Muscle layer of colon (tissue), 2 donors: ENCODE measurements around the gene POLR3A.

Source experiments
- H3K27ac ChIP-seq: one replicate; pipeline ENCODE4 v1.7.0; 2013; ENCODE audit warnings: low read depth, mild to moderate bottlenecking, low read length, moderate library complexity
- H3K27me3 ChIP-seq, 2 donors: one replicate each; pipeline ENCODE4 v1.7.0; 2013; ENCODE audit warnings: low read length in 2 of 2, mild to moderate bottlenecking in 2 of 2; ENCODE audit not compliant: insufficient read depth in 2 of 2, control insufficient read depth in 1 of 2
- H3K36me3 ChIP-seq: one replicate; pipeline ENCODE4 v1.7.0; 2013; ENCODE audit warnings: mild to moderate bottlenecking, low read length; ENCODE audit not compliant: insufficient read depth
- H3K4me1 ChIP-seq: one replicate; pipeline ENCODE4 v1.7.0; 2013; ENCODE audit warnings: mild to moderate bottlenecking, low read length; ENCODE audit not compliant: insufficient read depth
- H3K4me3 ChIP-seq, 2 donors: one replicate each; pipeline ENCODE4 v1.7.0; 2013; ENCODE audit warnings: low read length in 2 of 2, low read depth in 1 of 2, mild to moderate bottlenecking in 1 of 2, moderate library complexity in 1 of 2
- H3K9ac ChIP-seq: one replicate; pipeline ENCODE4 v1.7.0; 2013; ENCODE audit warnings: low read length
- H3K9me3 ChIP-seq: one replicate; pipeline ENCODE4 v1.7.0; 2013; ENCODE audit warnings: mild to moderate bottlenecking, low read length
- donor health status: abdominal sarcoma.
- donor health status: Adenocarcinoma of cecum.

The POLR3A gene

DNA sequence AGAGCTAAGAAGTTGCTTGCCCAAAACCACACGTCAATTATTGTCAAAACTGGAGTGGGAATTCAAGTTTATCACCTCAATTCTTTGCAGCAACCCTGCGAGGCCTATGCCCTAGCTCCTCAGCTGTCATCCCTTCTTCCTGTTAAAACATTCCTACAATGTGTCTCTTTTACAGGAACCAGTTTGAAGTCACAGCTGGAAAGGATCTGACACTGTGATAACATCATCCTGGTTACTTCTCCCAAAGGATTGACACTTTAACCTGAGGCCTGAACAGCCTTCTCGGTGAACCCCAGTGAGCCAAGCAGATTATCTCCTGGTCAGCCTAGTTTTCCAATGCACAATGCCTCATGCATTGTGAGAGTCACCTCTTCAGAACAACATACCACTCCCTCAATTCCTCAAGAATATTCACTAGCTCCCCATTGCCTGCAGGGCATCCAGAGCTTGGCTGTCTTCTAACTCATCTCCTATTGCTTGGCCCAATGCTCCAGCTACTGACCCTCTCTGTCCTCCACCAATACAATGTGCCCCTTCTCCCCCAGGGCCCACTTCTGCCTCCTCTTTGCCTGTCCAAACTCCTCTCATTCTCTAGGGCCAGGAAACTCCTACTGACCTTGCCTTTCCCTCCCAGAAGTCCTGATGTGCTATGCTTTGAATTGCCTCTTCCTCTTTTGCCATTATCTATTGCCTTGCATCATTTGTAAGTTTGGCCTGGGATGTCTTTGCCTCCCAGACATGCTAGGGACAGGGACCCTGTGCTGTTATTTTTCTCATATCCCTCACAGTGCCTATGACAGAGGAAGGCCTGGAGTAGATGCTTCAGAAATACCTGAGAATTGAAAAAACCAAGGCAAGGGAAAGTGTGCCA is 92.4 kb downstream of the POLR3A start:
- Histone ChIP-seq H3K9me3 (no peaks in the 10 kb centered on the region), H3K9ac (no peak overlapping the region), H3K4me3 (no peak overlapping the region), H3K4me1 (peaks cover 12% of the 10 kb centered on the region), H3K27ac (no peak overlapping the region), H3K27me3 (no peaks in the 10 kb centered on the region), H3K36me3 (no peaks in the 10 kb centered on the region)

DNA sequence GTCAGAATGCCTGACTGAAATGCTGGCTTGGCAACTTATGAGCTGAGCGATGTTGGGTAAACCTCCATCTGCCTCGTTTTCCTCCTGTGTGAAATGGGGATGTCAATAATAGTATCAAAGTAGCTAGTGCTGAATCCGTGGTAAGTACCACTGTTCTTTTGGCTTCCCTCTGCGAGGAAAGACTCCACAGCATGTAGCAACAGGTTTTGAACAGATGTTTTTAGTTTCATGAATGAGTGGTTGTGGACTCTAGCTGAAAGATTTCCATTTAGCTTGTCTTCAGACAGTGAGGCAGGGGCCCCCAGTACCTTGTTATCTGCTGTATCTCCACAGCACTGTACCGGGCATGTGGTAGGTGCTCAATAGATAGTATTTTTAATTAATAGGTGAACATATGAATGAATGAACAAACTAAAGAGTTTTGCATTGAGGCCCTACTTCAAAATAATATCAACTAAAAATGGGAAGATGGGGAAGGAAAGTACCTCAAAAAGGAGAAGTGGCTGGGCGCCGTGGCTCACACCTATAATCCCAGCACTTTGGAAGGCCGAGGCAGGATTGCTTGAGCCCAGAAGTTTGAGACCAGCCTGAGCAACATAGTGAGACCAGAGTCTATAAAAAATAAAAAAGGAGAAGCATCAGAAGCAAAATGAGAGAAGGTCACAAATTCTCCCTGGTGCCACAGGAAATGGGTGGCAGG is 97.1 kb downstream of the POLR3A start:
- H3K27ac ChIP-seq = no peak overlapping the region
- H3K9me3 ChIP-seq = no peaks in the 10 kb centered on the region
- no peaks in the 10 kb centered on the region for H3K27me3 ChIP-seq
- H3K4me3 ChIP-seq = no peak overlapping the region
- H3K4me1 ChIP-seq = peaks cover 8% of the 10 kb centered on the region
- no peak overlapping the region for H3K9ac ChIP-seq
- H3K36me3 ChIP-seq = no peaks in the 10 kb centered on the region

GRCh38 chr10:77927402-77928246 is 101.7 kb downstream of the POLR3A start:
- Histone ChIP-seq H3K9ac (peak overlapping the region; percentile 67), H3K9me3 (no peaks in the 10 kb centered on the region), H3K27me3 (no peaks in the 10 kb centered on the region), H3K4me1 (peaks cover 29% of the 10 kb centered on the region), H3K36me3 (no peaks in the 10 kb centered on the region), H3K27ac (peak overlapping the region; percentile 5), H3K4me3 (peak overlapping the region; percentile 58 to 71)

DNA sequence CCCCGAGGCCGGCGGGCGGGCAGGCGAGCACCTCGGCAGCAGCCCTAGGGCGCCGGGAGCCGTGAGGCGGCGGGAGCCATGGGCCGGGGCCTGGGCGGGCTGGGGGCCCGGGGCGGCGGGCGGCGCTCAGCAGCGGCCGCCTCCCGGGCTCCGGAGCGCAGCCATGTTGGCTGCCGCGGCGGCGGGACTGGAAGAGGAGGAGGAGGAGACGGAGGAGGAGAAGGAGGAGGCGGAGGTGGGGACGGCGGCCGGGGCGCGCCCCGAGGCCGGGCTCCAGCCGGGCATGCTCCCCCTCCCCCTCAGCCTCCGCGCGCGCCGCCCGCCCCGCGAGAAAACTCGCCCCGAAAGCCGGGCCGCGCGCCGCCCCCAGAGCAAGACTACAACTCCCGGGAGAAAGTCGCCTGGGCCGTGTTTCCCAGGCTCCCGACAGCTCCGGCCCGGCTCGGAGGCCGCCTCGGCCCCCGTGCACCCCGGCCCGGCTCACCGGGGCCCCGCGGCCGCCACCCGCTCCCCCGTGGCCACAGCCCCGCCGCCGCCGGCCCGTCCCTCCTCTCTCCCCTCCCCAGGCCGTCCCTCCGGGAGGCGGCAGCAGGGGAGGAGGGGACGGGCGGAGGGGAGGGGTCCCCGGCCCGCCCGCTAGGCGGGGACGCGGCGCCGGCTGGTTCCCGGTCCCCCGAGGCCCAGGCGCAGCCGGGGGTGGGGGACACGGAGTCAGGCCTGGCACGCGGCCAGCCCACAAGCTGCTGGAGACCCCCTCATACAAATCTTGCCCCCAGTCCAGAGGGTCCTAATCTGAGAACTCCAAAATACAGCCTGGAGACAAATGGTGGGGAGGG is 102.5 kb downstream of the POLR3A start, which contains the start of gene DLG5:
Gene DLG5, minus strand, starts transcription at position 190 of the 836 bp plus-strand sequence. CDS start 235 bp downstream, outside the sequence.
- Histone ChIP-seq H3K36me3 (no peaks in the 10 kb centered on the region), H3K9me3 (no peaks in the 10 kb centered on the region), H3K27me3 (no peaks in the 10 kb centered on the region), H3K27ac (peak within 1 kb of the TSS; percentile 93), H3K4me3 (peak within 1 kb of the TSS; percentile 71 to 77), H3K4me1 (peaks cover 32% of the 10 kb centered on the region), H3K9ac (peak within 1 kb of the TSS; percentile 68)

DNA sequence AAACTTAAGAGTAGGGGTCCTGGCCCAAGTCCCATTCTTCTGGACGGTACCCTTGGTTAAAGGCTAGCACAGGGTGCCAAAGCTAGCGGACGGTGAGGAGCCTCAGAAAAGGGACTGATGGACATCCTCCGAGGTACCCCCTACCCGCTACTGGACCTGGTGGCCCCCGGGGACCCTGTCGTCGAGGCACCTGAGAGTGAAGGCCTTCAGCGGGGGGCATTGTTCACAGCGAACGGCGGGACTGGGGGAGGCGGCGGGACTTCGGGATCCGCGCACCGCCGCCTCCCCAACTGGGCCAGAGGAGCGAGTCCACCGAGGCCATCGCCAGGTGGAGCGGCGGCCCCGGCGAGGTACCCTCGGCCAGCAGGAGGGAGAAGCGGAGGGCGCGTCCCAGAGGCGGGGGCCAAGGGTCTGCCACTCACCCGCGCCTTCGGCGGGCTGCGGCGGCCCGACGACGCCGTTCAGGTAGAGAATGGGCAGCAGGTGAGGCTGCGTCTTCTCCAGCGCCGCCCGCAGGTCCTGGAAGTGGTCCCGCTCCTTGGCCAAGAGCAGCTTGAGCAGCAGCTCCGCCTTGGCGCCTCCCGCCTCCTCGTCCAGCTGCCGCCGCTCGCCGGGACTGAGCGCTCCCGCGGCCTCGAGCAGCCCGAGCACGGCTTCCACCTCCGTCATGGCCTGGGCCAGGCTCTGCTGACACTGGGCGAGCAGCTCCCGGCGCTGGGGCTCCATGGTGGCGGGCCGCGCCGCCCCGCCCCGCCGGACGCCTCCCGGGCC is 103.3 kb downstream of the POLR3A start:
- H3K9me3 ChIP-seq = no peaks in the 10 kb centered on the region
- peak overlapping the region; percentile 71 to 77 for H3K4me3 ChIP-seq
- no peaks in the 10 kb centered on the region for H3K27me3 ChIP-seq
- H3K4me1 ChIP-seq = peaks cover 40% of the 10 kb centered on the region
- peak overlapping the region; percentile 68 for H3K9ac ChIP-seq
- no peaks in the 10 kb centered on the region for H3K36me3 ChIP-seq
- H3K27ac ChIP-seq = peak overlapping the region; percentile 93

GRCh38 chr10:77925410-77925794 is 103.9 kb downstream of the POLR3A start:
- Histone ChIP-seq H3K27ac (peak overlapping the region; percentile 93), H3K27me3 (no peaks in the 10 kb centered on the region), H3K9ac (peak overlapping the region; percentile 68), H3K9me3 (no peaks in the 10 kb centered on the region), H3K36me3 (no peaks in the 10 kb centered on the region), H3K4me1 (peaks cover 41% of the 10 kb centered on the region), H3K4me3 (peak overlapping the region; percentile 71 to 77)

DNA sequence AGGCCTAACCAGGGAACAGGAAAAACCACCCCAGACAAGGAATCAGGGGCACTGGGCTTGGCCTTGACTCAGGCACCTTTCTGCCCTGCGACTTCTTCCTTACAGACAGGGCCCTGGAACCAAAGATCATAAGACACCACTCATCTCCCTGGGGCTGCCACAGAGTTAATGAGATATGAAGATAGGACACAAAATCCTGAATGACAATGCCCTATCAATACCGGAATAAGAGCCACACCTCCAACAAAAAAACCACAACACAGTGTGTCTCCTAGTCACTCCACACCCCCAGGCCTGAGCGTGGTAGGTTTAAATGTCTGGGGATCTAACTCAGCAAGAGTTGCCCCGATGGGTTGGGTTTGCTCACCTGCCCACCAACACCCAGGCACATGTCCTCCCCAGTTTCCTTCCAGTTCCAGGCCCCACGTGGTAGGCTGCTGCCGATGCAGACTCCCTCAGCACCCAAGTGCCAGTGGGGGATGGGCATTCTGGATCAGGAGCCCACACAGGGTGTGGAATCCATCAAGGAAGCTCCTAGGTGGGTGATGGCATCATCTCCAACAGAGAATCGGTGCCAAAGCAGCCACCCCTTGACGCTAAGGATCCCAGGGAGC is 106.6 kb downstream of the POLR3A start:
- Histone ChIP-seq H3K4me3 (no peak overlapping the region), H3K9me3 (no peaks in the 10 kb centered on the region), H3K4me1 (peaks cover 54% of the 10 kb centered on the region), H3K27ac (no peak overlapping the region), H3K36me3 (no peaks in the 10 kb centered on the region), H3K27me3 (no peaks in the 10 kb centered on the region), H3K9ac (no peak overlapping the region)

- Histone ChIP-seq H3K9ac (no peak overlapping the region), H3K4me1 (peaks cover 48% of the 10 kb centered on the region), H3K27me3 (no peaks in the 10 kb centered on the region), H3K27ac (no peak overlapping the region), H3K9me3 (no peaks in the 10 kb centered on the region), H3K4me3 (no peak overlapping the region), H3K36me3 (no peaks in the 10 kb centered on the region)
Observed at GRCh38 chr10:77922055-77922454, 107.3 kb downstream of the POLR3A start.

GRCh38 chr10:77921395-77921794 is 107.9 kb downstream of the POLR3A start:
- Histone ChIP-seq H3K27me3 (no peaks in the 10 kb centered on the region), H3K36me3 (no peaks in the 10 kb centered on the region), H3K27ac (no peak overlapping the region), H3K4me3 (no peak overlapping the region), H3K9me3 (no peaks in the 10 kb centered on the region), H3K9ac (no peak overlapping the region), H3K4me1 (peaks cover 48% of the 10 kb centered on the region)

GRCh38 chr10:77920495-77920894 is 108.8 kb downstream of the POLR3A start:
- H3K4me1 ChIP-seq = peaks cover 52% of the 10 kb centered on the region
- H3K9ac ChIP-seq = no peak overlapping the region
- H3K9me3 ChIP-seq = no peaks in the 10 kb centered on the region
- peak overlapping the region; percentile 17 for H3K27ac ChIP-seq
- no peaks in the 10 kb centered on the region for H3K36me3 ChIP-seq
- no peak overlapping the region for H3K4me3 ChIP-seq
- H3K27me3 ChIP-seq = no peaks in the 10 kb centered on the region
